ENCODE data around the gene PKN2. TPM values are rescaled to one million over a fixed set of nuclear protein-coding genes. Genes with fewer than 3 reads are reported as not detected.
"Not testable (repeated sequence)": the region's sequence is repeated elsewhere in the genome, so short reads cannot be mapped to it uniquely, and the experiment has no call there.

The PKN2 gene
- total RNA-seq, 1 donor from 2014 or later, result 23.8 TPM

GRCh38 chr1:88784551-88784950 is 100.5 kb downstream of the PKN2 start:
- Mint-ChIP-seq H3K4me1 (ENCODE audit: low read depth) (no peaks in the 10 kb centered on the region), H3K4me3 (no peak overlapping the region), H3K9me3 (no peaks in the 10 kb centered on the region), H3K36me3 (ENCODE audit: low read depth) (peaks cover 20% of the 10 kb centered on the region), H3K27me3 (ENCODE audit: insufficient read depth) (no peaks in the 10 kb centered on the region), H3K27ac (no peak overlapping the region)
- intact Hi-C loops (cut with micrococcal nuclease), result no loop called here
- no peak for DNase-seq (ENCODE audit: low spot score)

- Mint-ChIP-seq H3K9me3 (no peaks in the 10 kb centered on the region), H3K36me3 (ENCODE audit: low read depth) (peaks cover 30% of the 10 kb centered on the region), H3K27ac (no peak overlapping the region), H3K4me3 (no peak overlapping the region), H3K4me1 (ENCODE audit: low read depth) (peaks cover 7% of the 10 kb centered on the region), H3K27me3 (ENCODE audit: insufficient read depth) (no peaks in the 10 kb centered on the region)
- intact Hi-C loops (cut with micrococcal nuclease), result no loop called here
- no peak for DNase-seq (ENCODE audit: low spot score)
Measured at GRCh38 chr1:88787023-88787903, 103.2 kb downstream of the PKN2 start.

DNA sequence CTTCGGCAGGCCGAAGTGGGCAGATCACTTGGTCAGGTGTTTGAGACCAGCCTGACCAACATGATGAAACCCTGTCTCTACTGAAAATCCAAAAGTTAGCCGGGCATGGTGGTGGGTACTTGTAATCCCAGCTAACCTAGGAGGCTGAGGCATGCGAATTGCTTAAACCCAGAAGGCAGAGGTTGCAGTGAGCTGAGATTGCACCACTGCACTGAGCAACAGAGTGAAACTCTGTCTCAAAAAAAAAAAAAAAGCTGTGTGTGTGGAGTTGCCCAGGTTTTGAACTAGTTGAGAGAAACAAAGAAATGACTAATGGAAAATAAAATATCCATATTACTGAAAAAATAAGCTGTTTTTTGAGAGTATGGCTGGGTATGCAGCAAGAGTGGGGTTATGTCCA is 107.1 kb downstream of the PKN2 start:
- H3K9me3 Mint-ChIP-seq, result no peaks in the 10 kb centered on the region
- intact Hi-C loops (cut with micrococcal nuclease), result no loop called here
- H3K27ac Mint-ChIP-seq, result no peak overlapping the region

DNA sequence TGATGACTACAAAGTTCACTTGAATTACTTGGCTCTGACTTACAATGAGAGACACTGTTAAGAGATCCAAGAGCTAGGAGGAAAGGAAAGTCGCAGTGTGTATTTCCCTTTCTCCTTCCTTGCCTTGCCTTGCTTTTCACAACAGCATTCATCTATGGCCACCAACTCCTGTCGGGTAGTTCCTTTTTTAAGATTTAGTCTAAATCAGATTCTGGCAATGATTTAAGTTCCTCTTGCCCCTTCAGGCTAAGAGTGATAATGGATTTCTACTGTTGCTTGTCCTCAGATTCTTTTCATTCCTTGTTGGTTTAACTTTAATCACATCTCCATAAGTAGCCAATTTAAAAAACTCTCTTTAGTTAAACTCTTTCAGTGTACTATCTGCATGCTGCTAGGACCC is 115.4 kb downstream of the PKN2 start:
- intact Hi-C loops (cut with micrococcal nuclease), result no loop called here
- peaks cover 40% of the 10 kb centered on the region for H3K36me3 Mint-ChIP-seq (ENCODE audit: low read depth)
- H3K9me3 Mint-ChIP-seq, result peaks cover 6% of the 10 kb centered on the region
- DNase-seq (ENCODE audit: low spot score), result no peak
- H3K4me1 Mint-ChIP-seq (ENCODE audit: low read depth), result peaks cover 19% of the 10 kb centered on the region
- no peak overlapping the region for H3K4me3 Mint-ChIP-seq
- no peaks in the 10 kb centered on the region for H3K27me3 Mint-ChIP-seq (ENCODE audit: insufficient read depth)
- no peak overlapping the region for H3K27ac Mint-ChIP-seq

More for the DNA sequence above, 107.1 kb downstream of the PKN2 start:
- no peak for DNase-seq (ENCODE audit: low spot score)
- peaks cover 31% of the 10 kb centered on the region for H3K36me3 Mint-ChIP-seq (ENCODE audit: low read depth)
- H3K27me3 Mint-ChIP-seq (ENCODE audit: insufficient read depth), result no peaks in the 10 kb centered on the region
- no peak overlapping the region for H3K4me3 Mint-ChIP-seq
- H3K4me1 Mint-ChIP-seq (ENCODE audit: low read depth), result peaks cover 12% of the 10 kb centered on the region

DNA sequence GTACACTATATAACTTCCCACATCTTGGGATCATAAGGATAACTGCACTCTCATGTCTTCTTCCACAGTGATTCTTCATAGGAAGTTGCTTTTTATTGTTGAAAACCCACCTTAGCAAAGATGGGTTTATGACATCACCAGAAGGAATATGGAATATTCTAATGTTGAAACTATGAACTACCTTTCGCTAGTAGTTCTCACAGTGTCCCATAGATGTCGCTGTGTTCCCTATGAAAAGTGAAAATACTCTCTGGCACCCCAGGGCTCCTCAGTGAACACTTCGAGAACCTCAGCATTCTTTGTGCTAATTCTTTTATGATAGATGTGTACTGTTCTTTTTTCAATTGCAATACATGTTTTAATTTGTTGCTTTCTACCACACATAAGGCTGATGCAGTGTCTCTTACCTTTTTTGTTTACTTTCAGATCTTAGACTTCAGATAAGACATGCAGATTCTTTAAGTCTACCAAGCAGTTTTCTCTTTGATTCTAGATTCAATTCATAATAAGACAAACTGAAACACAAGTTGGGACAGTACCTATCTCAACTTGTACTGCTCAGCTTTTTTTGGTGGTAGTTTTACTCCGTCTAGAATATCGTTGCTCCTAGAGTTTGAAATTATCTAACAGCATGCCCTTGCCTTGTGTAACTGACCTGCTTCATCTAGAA is 116.4 kb downstream of the PKN2 start:
- Mint-ChIP-seq H3K9me3 (peaks cover 6% of the 10 kb centered on the region), H3K27ac (no peak overlapping the region), H3K36me3 (ENCODE audit: low read depth) (peaks cover 33% of the 10 kb centered on the region), H3K4me3 (no peak overlapping the region), H3K4me1 (ENCODE audit: low read depth) (peaks cover 14% of the 10 kb centered on the region), H3K27me3 (ENCODE audit: insufficient read depth) (no peaks in the 10 kb centered on the region)
- DNase-seq (ENCODE audit: low spot score), result peak; percentile 16
- intact Hi-C loops (cut with micrococcal nuclease), result loop anchor here (1.0 to 5.0 kb wide), 2 partner anchors 77 to 137 kb away; no protein-coding TSS in a partner anchor

DNA sequence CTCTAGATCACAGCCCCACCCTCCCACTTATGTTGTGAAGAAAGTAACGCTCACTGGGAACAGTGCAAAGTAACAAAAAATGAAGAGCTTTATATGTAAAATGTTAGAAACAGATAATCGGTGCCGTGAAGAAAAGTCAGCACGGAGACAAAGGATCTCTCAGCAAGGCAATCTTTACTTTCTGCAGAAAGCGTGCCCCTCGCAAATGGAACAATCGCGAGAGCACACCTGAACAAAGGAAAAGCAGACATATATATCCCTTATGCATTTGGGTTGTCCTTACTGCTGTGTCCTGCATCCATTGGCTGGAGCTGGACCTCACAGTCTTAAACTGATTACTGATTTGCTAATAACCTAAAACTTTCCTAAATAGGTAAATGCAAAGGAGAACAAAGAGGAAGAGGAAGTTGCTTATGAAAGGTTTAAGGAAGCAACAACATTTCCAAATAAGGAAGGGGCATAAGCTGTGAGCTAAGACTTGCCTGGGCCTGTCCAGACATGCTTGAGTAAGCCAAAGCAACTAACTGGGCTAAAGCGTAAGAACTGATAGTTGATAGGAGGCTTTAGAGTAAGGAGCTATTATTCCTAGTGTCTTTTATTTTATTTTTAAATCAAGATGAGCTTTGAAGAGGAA is 117.6 kb downstream of the PKN2 start:
- peaks cover 6% of the 10 kb centered on the region for H3K9me3 Mint-ChIP-seq
- H3K4me3 Mint-ChIP-seq, result no peak overlapping the region
- intact Hi-C loops (cut with micrococcal nuclease), result loop anchor here (5.0 kb wide), 1 partner anchor 136 kb away; no protein-coding TSS in a partner anchor
- DNase-seq (ENCODE audit: low spot score), result no peak
- no peaks in the 10 kb centered on the region for H3K27me3 Mint-ChIP-seq (ENCODE audit: insufficient read depth)
- H3K36me3 Mint-ChIP-seq (ENCODE audit: low read depth), result peaks cover 31% of the 10 kb centered on the region
- peaks cover 14% of the 10 kb centered on the region for H3K4me1 Mint-ChIP-seq (ENCODE audit: low read depth)
- H3K27ac Mint-ChIP-seq, result no peak overlapping the region

DNA sequence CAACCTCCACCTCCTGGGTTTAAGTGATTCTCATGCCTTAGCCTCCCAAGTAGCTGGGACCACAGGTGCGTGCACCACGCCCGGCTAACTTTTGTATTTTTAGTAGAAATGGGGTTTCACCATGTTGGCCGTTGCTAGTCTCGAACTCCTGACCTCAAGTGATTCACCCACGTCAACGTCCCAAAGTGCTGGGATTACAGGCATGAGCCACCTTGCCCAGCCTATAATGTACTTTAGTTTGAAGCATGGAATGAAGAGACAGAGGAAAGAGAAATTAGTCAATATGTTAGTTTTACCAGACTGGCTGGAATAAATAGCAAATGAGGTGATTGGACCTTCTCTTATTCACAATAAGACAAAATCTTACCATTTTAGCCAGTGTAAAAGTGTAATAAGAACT is 118.3 kb downstream of the PKN2 start:
- H3K27me3 Mint-ChIP-seq (ENCODE audit: insufficient read depth), result no peaks in the 10 kb centered on the region
- no peak overlapping the region for H3K27ac Mint-ChIP-seq
- peaks cover 14% of the 10 kb centered on the region for H3K4me1 Mint-ChIP-seq (ENCODE audit: low read depth)
- peaks cover 6% of the 10 kb centered on the region for H3K9me3 Mint-ChIP-seq
- H3K36me3 Mint-ChIP-seq (ENCODE audit: low read depth), result peaks cover 30% of the 10 kb centered on the region
- intact Hi-C loops (cut with micrococcal nuclease), result loop anchor here (5.0 kb wide), 1 partner anchor 135 kb away; no protein-coding TSS in a partner anchor
- no peak overlapping the region for H3K4me3 Mint-ChIP-seq
- DNase-seq (ENCODE audit: low spot score), result no peak

DNA sequence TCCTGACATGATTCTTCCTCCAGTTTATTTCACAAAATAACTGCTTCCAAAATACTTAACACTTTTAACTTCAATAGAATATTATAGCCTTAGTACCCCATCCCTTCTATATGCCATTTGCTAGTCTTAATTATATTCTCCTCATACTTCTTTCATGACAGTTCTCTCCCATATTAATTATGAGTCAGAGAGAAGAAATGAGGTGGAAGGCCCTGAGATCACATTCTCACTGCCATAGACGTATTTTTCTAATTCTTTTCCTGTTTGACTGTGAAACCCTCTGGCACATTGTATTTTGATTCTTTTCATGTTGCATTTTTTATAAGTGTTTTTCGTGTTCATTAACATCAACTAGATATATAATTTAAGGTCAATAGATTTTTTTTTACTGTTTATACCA is 118.9 kb downstream of the PKN2 start:
- no peaks in the 10 kb centered on the region for H3K27me3 Mint-ChIP-seq (ENCODE audit: insufficient read depth)
- H3K9me3 Mint-ChIP-seq, result peaks cover 6% of the 10 kb centered on the region
- H3K27ac Mint-ChIP-seq, result no peak overlapping the region
- intact Hi-C loops (cut with micrococcal nuclease), result loop anchor here (5.0 kb wide), 1 partner anchor 134 kb away; no protein-coding TSS in a partner anchor
- peaks cover 27% of the 10 kb centered on the region for H3K36me3 Mint-ChIP-seq (ENCODE audit: low read depth)
- peaks cover 14% of the 10 kb centered on the region for H3K4me1 Mint-ChIP-seq (ENCODE audit: low read depth)
- no peak for DNase-seq (ENCODE audit: low spot score)
- no peak overlapping the region for H3K4me3 Mint-ChIP-seq

- intact Hi-C loops (cut with micrococcal nuclease), result loop anchor here (5.0 kb wide), 1 partner anchor 134 kb away; no protein-coding TSS in a partner anchor
- H3K4me1 Mint-ChIP-seq (ENCODE audit: low read depth), result peaks cover 14% of the 10 kb centered on the region
Measured at GRCh38 chr1:88803444-88803843, 119.4 kb downstream of the PKN2 start.

DNA sequence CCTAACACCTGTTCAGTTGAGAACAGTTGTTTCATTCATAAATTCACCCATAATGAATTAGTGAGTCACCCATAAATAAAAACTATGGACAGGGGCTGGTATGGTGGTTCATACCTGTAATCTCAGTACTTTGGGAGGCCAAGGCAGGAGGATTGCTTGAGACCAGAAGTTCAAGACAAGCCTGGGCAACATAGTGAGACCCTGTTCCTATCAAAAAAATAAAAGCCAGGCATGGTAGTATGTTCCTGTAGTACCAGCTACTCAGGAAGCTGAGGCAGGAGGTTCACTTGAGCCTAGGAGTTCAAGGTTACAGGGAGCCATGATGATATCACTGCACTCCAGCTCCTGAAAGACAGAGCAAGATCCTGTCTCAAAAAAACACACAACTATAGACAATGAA is 128.3 kb downstream of the PKN2 start:
- H3K36me3 Mint-ChIP-seq (ENCODE audit: low read depth), result peaks cover 14% of the 10 kb centered on the region
- H3K9me3 Mint-ChIP-seq, result no peaks in the 10 kb centered on the region
- no peaks in the 10 kb centered on the region for H3K27me3 Mint-ChIP-seq (ENCODE audit: insufficient read depth)
- H3K27ac Mint-ChIP-seq, result no peak overlapping the region
- H3K4me1 Mint-ChIP-seq (ENCODE audit: low read depth), result no peaks in the 10 kb centered on the region
- intact Hi-C loops (cut with micrococcal nuclease), result loop anchor here (2.0 kb wide), 1 partner anchor 18 kb away; no protein-coding TSS in a partner anchor
- no peak for DNase-seq (ENCODE audit: low spot score)
- H3K4me3 Mint-ChIP-seq, result no peak overlapping the region

More at GRCh38 chr1:88803444-88803843, 119.4 kb downstream of the PKN2 start:
- H3K4me3 Mint-ChIP-seq, result no peak overlapping the region
- H3K27me3 Mint-ChIP-seq (ENCODE audit: insufficient read depth), result no peaks in the 10 kb centered on the region
- peaks cover 27% of the 10 kb centered on the region for H3K36me3 Mint-ChIP-seq (ENCODE audit: low read depth)
- H3K27ac Mint-ChIP-seq, result no peak overlapping the region
- H3K9me3 Mint-ChIP-seq, result peaks cover 6% of the 10 kb centered on the region
- DNase-seq (ENCODE audit: low spot score), result no peak

- Mint-ChIP-seq H3K4me3 (no peak overlapping the region), H3K36me3 (ENCODE audit: low read depth) (peaks cover 17% of the 10 kb centered on the region), H3K27ac (no peak overlapping the region), H3K9me3 (no peaks in the 10 kb centered on the region), H3K27me3 (ENCODE audit: insufficient read depth) (no peaks in the 10 kb centered on the region), H3K4me1 (ENCODE audit: low read depth) (no peaks in the 10 kb centered on the region)
- no peak for DNase-seq (ENCODE audit: low spot score)
- intact Hi-C loops (cut with micrococcal nuclease), result loop anchor here (2.0 kb wide), 1 partner anchor 17 kb away; no protein-coding TSS in a partner anchor
Measured at GRCh38 chr1:88813471-88813870, 129.4 kb downstream of the PKN2 start.

GRCh38 chr1:88819642-88820041 is 135.6 kb downstream of the PKN2 start:
- H3K27me3 Mint-ChIP-seq (ENCODE audit: insufficient read depth); H3K4me1 Mint-ChIP-seq (ENCODE audit: low read depth); intact Hi-C loops (cut with micrococcal nuclease); H3K9me3 Mint-ChIP-seq; H3K27ac Mint-ChIP-seq; H3K4me3 Mint-ChIP-seq; DNase-seq (ENCODE audit: low spot score): not testable (repeated sequence)
- H3K36me3 Mint-ChIP-seq (ENCODE audit: low read depth), result peaks cover 21% of the 10 kb centered on the region
